Mesothelial cell of epicardium (in vitro differentiated cells): ENCODE data around the gene EFCAB8. TPM values are rescaled to one million over a fixed set of nuclear protein-coding genes. Genes with fewer than 3 reads are reported as not detected.

Experiments used
- DNase-seq, 2 experiments: peaks; one replicate each; pipeline ENCODE4 v3.0.0; 2021; ENCODE audit warnings: low spot score in 2 of 2; ENCODE audit not compliant: unreplicated experiment in 2 of 2
- H3K27ac Mint-ChIP-seq: 2 replicates; pipeline ENCODE4 v1.8.0; 2021; ENCODE audit warnings: mixed read lengths
- H3K27me3 Mint-ChIP-seq: 2 replicates; pipeline ENCODE4 v1.8.0; 2021; ENCODE audit warnings: low read depth, mixed read lengths
- H3K36me3 Mint-ChIP-seq: 2 replicates; pipeline ENCODE4 v1.8.0; 2021; ENCODE audit warnings: mixed read lengths
- H3K4me1 Mint-ChIP-seq: 2 replicates; pipeline ENCODE4 v1.8.0; 2021; ENCODE audit warnings: mixed read lengths
- H3K4me3 Mint-ChIP-seq: 2 replicates; pipeline ENCODE4 v1.8.0; 2021; ENCODE audit warnings: mild to moderate bottlenecking, moderate library complexity, mixed read lengths
- H3K9me3 Mint-ChIP-seq: 2 replicates; pipeline ENCODE4 v1.8.0; 2021; ENCODE audit warnings: mixed read lengths
- CTCF ChIP-seq: fragments of 200-600 bp; sonication (generic); IDR thresholded peaks from one replicate; pipeline ENCODE4 v1.5.0; 2021; ENCODE audit warnings: antibody characterized with exemption; ENCODE audit not compliant: unreplicated experiment
- total RNA-seq: library from RNA; stranded (reverse); gene quantifications from 3 replicates; pipeline ENCODE4 v1.2.1, GENCODE V29; 2021

The EFCAB8 gene
- total RNA-seq, 1 donor from 2014 or later, result 0.47 TPM

GRCh38 chr20:32820698-32821377 is 37.9 kb upstream of the EFCAB8 start:
- no peak for DNase-seq
- H3K4me1 Mint-ChIP-seq, result peaks cover 38% of the 10 kb centered on the region
- H3K4me3 Mint-ChIP-seq, result peak overlapping the region; percentile 90
- no peak for TF ChIP-seq CTCF
- no peaks in the 10 kb centered on the region for H3K36me3 Mint-ChIP-seq
- H3K9me3 Mint-ChIP-seq, result no peaks in the 10 kb centered on the region
- H3K27ac Mint-ChIP-seq, result peak overlapping the region; percentile 95
- H3K27me3 Mint-ChIP-seq, result no peaks in the 10 kb centered on the region

- DNase-seq, result no peak
- peaks cover 3% of the 10 kb centered on the region for H3K36me3 Mint-ChIP-seq
- no peaks in the 10 kb centered on the region for H3K9me3 Mint-ChIP-seq
- no peak overlapping the region for H3K27ac Mint-ChIP-seq
- peaks cover 38% of the 10 kb centered on the region for H3K4me1 Mint-ChIP-seq
- TF ChIP-seq CTCF, result no peak
- H3K4me3 Mint-ChIP-seq, result peak overlapping the region; percentile 90
- H3K27me3 Mint-ChIP-seq, result no peaks in the 10 kb centered on the region
Observed at GRCh38 chr20:32822225-32822624, 36.5 kb upstream of the EFCAB8 start.

- Mint-ChIP-seq H3K4me1 (peaks cover 38% of the 10 kb centered on the region), H3K27me3 (no peaks in the 10 kb centered on the region), H3K9me3 (no peaks in the 10 kb centered on the region), H3K36me3 (peaks cover 6% of the 10 kb centered on the region), H3K4me3 (no peak overlapping the region), H3K27ac (peak overlapping the region; percentile 71)
- no peak for DNase-seq
- TF ChIP-seq CTCF, result no peak
Observed at GRCh38 chr20:32823078-32823477, 35.6 kb upstream of the EFCAB8 start.

GRCh38 chr20:32823737-32824588 is 34.8 kb upstream of the EFCAB8 start:
- DNase-seq, result no peak
- H3K4me3 Mint-ChIP-seq, result no peak overlapping the region
- no peaks in the 10 kb centered on the region for H3K27me3 Mint-ChIP-seq
- TF ChIP-seq CTCF, result no peak
- H3K36me3 Mint-ChIP-seq, result peaks cover 12% of the 10 kb centered on the region
- peaks cover 38% of the 10 kb centered on the region for H3K4me1 Mint-ChIP-seq
- H3K9me3 Mint-ChIP-seq, result no peaks in the 10 kb centered on the region
- H3K27ac Mint-ChIP-seq, result peak overlapping the region; percentile 27

- H3K9me3 Mint-ChIP-seq, result no peaks in the 10 kb centered on the region
- no peak for DNase-seq
- peaks cover 20% of the 10 kb centered on the region for H3K4me1 Mint-ChIP-seq
- no peaks in the 10 kb centered on the region for H3K27me3 Mint-ChIP-seq
- TF ChIP-seq CTCF, result no peak
- no peak overlapping the region for H3K27ac Mint-ChIP-seq
- no peak overlapping the region for H3K4me3 Mint-ChIP-seq
- H3K36me3 Mint-ChIP-seq, result peaks cover 34% of the 10 kb centered on the region
Observed at GRCh38 chr20:32828029-32828680, 30.6 kb upstream of the EFCAB8 start.
